ENCODE measurements around the gene FIZ1. TPM values are rescaled to one million over a fixed set of nuclear protein-coding genes. Genes with fewer than 3 reads are reported as not detected.

FIZ1 gene
- total RNA-seq, 1 donor = 4.3 TPM

DNA sequence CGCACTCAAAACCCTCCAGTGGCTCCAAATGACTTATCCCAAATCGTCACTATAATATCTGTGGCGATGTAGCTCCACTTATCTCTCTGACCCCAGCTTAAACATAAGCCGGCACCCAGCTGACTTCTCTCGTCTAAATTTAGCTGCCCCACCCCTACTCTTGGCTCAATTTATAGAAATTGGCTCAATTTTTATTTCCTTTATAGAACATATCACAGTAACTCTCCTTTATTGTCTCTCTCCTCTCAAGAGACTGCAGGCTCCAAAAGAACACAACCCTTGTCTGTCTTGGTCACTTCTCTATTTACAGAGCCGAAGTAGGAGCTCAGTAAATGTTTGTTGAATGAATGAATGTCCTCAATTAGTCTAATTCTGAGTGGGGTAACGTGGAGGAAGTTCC lies 24.2 kb upstream of the FIZ1 start:
- DNase-seq (ENCODE audit: low read depth) = no peak
- no peak for TF ChIP-seq CTCF (IDR thresholded peaks at IDR 0.05; ENCODE audit: insufficient read depth, low read depth, low read length)
- H3K4me3 ChIP-seq (ENCODE audit: low read depth, low read length) = peak overlapping the region; percentile 76

- no peak for DNase-seq (ENCODE audit: low read depth)
- TF ChIP-seq CTCF (IDR thresholded peaks at IDR 0.05; ENCODE audit: insufficient read depth, low read depth, low read length) = no peak
- no peak overlapping the region for H3K4me3 ChIP-seq (ENCODE audit: low read depth, low read length)
These were observed 23.8 kb upstream of the FIZ1 start for GRCh38 chr19:55623130-55623529.

DNA sequence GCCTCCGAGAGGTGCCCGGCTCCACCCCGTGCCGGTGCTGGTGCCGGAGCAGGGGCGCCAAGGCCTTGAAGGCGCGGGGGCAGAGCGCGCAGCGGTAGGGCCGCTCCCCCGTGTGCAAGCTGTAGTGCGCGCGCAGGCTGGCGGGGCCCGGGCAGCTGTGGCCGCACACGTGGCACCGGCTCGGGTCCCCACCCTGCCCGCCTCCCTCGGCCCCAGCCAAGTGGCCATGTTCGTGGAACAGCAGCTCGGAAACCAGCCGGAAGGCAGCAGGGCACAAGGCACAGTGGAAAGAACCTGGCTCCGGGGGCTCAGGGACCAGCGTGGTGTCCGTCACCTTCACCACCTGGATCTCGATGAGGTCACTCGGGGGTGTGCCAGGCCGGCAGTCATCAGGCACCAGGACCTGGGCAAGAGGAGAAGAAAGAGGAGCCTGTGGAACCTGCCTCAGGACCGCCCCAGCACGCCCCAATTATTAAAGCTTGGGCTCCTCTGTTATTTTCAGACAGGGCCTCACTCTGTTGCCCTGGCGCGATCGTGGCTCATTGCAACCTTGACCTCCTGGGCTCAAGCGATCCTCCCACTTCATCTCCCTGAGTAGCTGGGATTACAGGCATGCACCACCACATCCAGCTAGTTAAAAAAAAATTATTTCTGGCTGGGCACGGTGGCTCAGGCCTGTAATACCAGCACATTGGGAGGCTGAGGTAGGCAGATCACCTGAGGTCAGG lies 23.1 kb upstream of the FIZ1 start:
- DNase-seq (ENCODE audit: low read depth) = no peak
- no peak overlapping the region for H3K4me3 ChIP-seq (ENCODE audit: low read depth, low read length)
- TF ChIP-seq CTCF (IDR thresholded peaks at IDR 0.05; ENCODE audit: insufficient read depth, low read depth, low read length) = no peak

- no peak for TF ChIP-seq CTCF (IDR thresholded peaks at IDR 0.05; ENCODE audit: insufficient read depth, low read depth, low read length)
- DNase-seq (ENCODE audit: low read depth) = no peak
- no peak overlapping the region for H3K4me3 ChIP-seq (ENCODE audit: low read depth, low read length)
These were observed 22.4 kb upstream of the FIZ1 start for GRCh38 chr19:55621673-55622231.

GRCh38 chr19:55621205-55621672 lies 21.9 kb upstream of the FIZ1 start:
- TF ChIP-seq CTCF (IDR thresholded peaks at IDR 0.05; ENCODE audit: insufficient read depth, low read depth, low read length) = no peak
- DNase-seq (ENCODE audit: low read depth) = no peak
- H3K4me3 ChIP-seq (ENCODE audit: low read depth, low read length) = no peak overlapping the region

DNA sequence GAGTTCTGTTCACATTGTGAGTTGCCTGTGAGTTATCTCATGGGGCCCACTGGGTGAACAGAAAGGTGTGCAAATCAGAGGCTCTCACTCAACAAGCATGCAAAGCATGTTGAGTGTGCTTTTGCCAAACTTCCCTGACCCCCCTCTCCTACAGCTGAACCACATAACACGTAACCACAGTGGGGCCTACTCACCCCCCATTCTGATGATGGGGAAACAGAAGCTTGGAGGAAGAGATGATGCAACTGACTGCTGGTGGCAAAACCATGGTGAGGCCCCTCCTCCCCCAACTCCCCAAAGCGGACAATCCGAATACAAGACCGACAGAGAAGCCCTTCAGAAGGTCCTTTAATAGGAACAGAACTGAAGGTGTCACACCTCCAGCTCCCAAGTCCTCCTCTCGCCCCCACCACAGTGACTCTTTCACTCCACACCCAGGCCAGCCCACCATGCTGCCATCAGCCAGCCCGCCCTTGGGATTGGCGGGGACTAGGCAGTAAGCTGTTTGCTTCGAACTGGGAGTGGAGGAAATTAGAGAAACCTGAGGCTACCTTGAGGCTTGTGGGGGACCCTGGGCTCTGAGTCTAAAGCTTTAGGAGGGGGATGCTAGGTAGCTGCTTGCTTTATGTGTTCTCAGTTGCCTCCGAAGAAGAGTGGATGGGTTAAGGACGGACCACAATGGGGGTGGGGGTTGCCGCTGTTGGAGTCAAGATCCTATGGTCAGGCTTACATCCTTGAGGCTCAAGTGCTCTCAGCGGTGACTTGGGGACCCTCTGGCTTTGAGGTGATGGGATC lies 21.3 kb upstream of the FIZ1 start:
- H3K4me3 ChIP-seq (ENCODE audit: low read depth, low read length) = no peak overlapping the region
- DNase-seq (ENCODE audit: low read depth) = peak; percentile 22
- no peak for TF ChIP-seq CTCF (IDR thresholded peaks at IDR 0.05; ENCODE audit: insufficient read depth, low read depth, low read length)

All from fibroblast of villous mesenchyme (primary cell).